ENCODE results near the gene TACR2.
A peak's percentile ranks its signal among the peaks of the same experiment; 100 is the strongest.
"Not testable (repeated sequence)": the region's sequence is repeated elsewhere in the genome, so short reads cannot be mapped to it uniquely, and the experiment has no call there.

The TACR2 gene

DNA sequence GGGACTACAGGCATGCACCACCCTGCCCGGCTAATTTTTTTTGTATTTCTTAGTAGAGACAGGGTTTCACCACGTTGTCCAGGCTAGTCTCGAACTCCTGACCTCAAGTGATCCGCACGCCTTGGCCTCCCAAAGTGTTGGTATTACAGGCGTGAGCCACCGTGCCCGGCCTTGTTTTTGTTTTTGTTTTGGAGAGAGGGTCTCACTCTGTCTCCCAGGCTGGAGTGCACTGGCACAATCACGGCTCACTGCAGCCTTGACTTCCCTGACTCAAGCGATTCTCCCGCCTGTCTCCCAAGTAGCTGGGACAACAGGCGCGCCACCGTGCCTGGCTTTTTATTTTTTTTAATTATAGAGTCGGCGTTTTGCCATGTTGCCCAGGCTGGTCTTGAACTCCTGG, 33.7 kb upstream of the TACR2 start:
- not testable (repeated sequence) for DNase-seq

GRCh38 chr10:69449841-69450240, 33.1 kb upstream of the TACR2 start:
- peak in 4 of 6 experiments; percentile 21 to 48 (median 34) for DNase-seq

- DNase-seq: no peak
Observed at GRCh38 chr10:69446650-69447151, 30.0 kb upstream of the TACR2 start.

DNA sequence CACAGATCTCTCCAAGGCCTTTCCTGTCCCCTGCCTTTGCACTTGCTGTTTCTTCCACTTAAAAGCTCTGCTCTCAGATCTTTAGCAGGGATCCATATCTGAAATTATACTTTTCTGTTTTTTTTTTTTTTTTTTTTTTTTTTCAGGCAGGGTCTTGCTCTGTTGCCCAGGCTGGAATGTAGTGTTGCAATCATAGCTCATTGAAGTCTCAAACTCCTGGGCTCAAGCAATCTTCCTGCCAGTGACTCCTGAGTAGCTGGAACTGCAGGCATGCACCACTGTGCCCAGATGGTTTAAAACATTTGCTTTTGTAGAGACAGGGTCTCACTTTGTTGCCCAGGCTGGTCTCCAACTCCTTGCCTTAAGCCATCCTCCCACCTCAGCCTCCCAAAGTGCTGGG, 29.5 kb upstream of the TACR2 start:
- no peak for DNase-seq

- DNase-seq: no peak
Observed at GRCh38 chr10:69445041-69445440, 28.3 kb upstream of the TACR2 start.

DNA sequence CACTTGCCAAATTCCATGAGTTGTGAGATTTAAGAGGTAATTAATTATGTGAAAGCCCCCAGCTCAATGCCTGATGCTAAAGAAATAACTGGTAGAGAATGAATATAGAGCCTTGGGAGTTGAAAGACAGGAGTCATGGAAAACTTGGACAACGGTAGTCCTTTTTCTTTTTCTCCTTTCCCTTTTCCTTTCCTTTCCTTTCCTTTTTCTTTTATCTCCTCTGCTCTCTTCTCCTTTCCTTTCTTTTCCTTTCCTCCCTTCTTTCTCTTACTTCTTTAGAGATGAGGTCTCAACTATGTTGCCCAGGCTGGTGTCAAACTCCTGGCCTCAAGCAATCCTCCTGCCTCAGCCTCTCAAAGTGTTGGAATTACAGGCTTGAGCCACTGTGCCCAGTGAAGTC, 26.6 kb upstream of the TACR2 start:
- DNase-seq: no peak

DNA sequence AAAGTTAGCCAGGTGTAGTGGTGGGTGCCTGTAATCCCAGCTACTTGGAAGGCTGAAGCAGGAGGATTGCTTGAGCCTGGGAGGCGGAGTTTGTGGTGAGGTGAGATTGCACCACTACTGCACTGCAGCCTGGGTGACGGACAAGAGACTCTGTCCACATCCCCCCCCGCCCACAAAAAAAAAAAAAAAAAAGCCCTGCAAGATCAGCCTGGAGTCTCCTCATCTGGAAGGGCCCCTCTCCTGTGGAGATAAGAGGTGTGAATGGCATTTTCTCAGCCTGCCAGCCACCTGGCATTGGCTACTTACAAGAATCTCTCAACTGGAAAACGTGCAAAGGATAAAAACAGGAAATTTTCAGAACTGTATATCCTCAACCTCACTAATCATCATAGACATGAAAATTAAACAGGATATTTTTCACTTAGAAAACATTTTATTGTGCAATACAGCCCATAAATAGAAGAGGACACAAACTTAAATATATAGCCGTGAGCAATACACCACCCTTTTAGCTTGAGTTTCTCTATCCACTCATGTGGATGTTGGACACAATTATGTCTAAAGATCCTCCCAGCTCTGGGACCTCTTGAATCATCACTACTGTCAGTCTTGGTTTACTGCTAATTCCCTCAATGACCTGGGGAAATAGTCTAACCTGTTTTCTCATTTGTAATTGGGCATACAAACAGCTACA, 23.2 kb upstream of the TACR2 start:
- DNase-seq: no peak

- DNase-seq: no peak
Observed at GRCh38 chr10:69439350-69439739, 22.6 kb upstream of the TACR2 start.

GRCh38 chr10:69438536-69439349, 22.0 kb upstream of the TACR2 start:
- DNase-seq: no peak

DNA sequence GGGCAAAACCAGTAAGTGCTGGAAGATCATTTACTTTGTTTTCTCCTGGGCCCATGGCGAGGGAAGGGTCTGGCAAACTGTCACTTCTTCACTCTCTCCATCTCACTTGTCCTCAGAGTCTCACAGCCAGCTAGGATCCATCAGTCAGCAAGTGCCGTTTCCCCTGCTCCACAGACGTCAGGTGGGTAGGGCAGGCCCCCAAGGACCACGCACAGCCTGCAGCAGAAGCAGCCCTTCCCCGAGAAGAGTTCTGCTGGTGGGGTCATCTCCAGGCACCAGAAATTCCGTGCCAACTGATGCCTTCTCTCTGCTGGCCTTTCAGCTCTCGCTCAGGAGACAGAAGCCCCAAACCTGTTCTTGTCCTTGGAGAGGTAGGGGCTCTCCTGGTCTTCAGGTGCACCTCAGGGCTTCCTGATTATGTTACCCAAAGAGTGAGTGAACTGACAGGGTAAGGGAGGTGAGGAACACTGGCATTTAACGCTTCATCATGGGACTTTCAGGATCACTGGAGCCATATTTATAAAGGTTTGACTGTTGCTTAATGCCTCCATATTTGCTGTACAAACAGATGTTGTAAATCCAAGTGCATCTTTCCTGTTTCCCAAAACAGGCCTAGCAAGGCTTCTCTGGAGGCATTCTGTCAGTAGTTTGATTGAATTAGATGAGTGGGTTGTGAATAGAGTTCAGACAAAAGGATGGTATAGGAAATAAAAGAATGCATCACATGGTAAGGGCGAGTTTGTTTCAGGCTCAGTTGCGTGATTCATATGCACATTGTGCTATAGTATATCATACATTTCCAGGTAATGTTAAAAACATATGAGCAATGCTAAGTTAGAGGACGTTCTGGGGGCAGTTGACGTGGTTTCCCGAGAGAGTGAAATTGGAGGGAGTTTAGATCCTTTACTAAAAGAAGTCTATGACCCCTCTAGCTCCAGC, 20.9 kb upstream of the TACR2 start:
- no peak for DNase-seq

DNA sequence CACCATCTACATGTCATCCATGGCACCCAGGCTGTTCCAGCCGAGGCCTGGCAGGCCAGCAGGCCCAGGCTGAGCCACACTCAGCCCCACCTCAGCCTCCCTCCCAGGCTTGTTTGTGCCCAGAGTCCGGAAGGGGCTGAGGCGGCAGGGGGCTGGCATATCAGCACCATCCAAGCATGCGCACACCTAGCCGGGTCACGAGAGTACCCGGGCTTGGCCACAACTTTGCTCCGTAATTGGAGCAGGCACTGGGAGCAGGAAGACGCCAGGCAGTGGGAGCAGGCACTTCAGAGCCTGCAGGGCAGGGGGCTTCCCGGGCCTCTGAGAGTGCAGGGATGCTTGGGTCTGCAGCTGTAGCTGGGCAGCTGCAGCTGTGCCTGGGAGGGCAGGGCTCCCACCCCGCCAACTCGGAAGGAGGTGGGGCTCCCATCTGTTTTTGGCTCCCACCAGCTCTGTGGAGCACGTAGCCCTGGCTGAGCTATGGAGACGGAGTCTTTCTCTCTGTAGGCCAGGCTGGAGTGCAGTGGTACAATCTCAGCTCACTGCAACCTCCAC, 19.3 kb upstream of the TACR2 start:
- DNase-seq: no peak

DNA sequence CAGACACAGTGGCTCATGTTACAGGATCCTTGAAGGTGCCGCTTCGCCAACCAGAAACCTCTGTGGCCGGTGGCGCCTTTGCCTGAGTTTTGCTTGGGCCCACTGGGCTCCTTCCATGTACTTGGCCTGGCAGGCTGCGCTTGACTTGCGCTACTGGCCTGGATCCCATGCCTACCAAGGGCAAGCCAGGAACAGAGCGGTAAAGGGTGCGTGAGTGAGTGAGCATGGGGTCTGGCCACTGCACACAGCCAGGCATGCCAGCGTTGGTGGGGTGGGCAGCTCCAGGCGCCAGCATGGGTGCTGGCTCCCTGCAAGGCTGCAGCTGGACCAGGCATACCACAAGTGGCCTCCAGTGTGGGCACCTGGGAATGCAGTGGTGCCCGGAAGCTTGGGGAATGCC, 18.2 kb upstream of the TACR2 start:
- no peak for DNase-seq

DNA sequence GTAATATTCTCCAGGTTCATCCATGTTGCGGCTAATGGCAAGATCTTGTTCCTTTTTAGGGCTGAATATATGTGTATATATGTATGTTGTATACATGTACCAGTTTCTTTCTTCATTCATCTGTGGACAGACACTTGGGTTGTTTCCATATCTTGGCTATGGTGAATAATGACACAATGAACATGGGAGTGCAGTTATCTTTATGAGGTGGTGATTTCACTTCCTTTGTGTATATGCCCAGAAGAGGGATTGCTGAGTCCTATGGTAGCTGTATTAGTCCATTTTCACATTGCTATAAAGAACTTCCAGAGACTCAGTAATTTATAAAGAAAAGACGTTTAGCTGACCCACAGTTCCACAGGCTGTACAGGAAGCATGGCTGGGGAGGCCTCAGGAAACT, 17.5 kb upstream of the TACR2 start:
- DNase-seq: no peak

- no peak for DNase-seq
Observed at GRCh38 chr10:69428165-69428564, 11.4 kb upstream of the TACR2 start.

- DNase-seq: no peak
Observed at GRCh38 chr10:69426376-69426727, 9.6 kb upstream of the TACR2 start.

DNA sequence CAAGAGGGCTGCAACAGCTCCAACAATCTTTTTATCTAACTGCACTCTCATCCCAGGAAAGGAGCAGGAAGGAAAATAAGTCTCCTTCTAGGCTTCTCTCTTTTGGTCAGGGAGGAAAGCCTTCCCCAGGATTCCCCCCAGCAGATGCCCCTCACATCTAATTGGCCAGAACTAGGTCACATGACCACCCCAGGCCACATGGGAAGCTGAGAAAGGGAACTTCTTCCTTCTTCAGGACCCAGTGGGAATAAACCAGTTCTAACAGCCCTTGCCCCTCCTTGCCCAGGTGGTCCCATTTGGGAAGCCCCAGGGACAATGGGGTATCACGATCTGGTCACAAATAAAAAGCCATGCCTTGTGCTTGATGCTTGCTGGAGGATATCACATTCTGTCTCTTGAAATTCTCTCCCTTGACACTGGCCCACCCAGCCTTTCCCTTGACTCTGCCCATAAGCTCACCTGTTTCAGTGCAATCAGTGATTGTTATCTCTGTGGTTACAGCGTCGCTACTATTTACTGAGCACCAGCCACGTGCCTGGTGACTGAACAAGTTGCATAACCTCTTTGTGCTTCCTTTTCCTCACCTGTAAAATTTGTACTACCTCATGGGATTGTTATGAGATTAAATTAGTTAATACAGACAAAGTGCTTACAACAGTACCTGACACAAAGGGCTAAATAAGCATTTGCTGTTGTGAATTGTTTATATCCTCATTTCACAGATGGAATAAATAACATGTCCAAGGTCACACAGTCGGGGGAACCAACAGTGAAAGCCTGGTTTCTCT, 9.0 kb upstream of the TACR2 start:
- DNase-seq: peak in 5 of 6 experiments; percentile 39 to 72 (median 66)

- no peak for DNase-seq
Observed at GRCh38 chr10:69425041-69425440, 8.3 kb upstream of the TACR2 start.

GRCh38 chr10:69422676-69423075, 6.0 kb upstream of the TACR2 start:
- DNase-seq: no peak

- no peak for DNase-seq
Observed at GRCh38 chr10:69421611-69422308, 5.0 kb upstream of the TACR2 start.

GRCh38 chr10:69419744-69420126, 3.0 kb upstream of the TACR2 start:
- DNase-seq: no peak

DNA sequence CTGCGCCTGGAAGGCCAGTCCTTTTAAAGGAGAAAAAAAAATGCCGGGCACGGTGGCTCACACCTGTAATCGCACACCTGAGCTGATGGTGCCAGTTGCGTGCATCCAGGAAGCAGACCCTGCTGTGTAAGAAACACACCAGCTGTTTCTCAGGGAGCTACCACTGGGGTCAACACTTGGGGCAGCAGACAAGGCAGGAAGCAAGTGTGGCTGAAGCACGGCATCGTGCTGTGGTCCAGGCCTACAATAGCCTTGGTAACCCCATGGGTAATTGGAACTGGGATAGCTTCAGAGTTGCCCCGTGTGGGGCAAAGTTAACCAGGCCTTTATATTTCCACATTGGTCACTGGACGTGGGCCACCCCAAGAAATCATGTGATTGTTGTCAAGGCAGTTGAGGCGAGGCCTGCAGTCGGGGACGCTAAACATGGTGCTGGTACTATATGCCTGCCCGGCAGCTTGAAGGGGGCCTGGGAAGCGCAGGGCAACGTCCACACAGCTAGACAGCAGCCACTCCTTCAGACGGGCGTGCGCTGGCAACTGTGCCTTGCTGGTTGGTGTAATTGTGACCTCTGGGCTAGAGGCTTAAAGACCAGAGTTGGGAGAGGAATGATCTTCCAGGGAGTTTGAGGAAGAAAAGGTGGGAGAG, 2.5 kb upstream of the TACR2 start:
- no peak for DNase-seq
